Left ventricle myocardium inferior (tissue), 1 donor: ENCODE data around the gene TRIAP1. TPM values are rescaled to one million over a fixed set of nuclear protein-coding genes. Genes with fewer than 3 reads are reported as not detected.
"Not testable (repeated sequence)": the region's sequence is repeated elsewhere in the genome, so short reads cannot be mapped to it uniquely, and the experiment has no call there.

Experiments used
- DNase-seq: peaks from one replicate; pipeline ENCODE4 v3.0.0-alpha.2; 2020
- H3K27ac ChIP-seq: fragments of 200-600 bp; replicated peaks from 2 replicates; pipeline ENCODE4 v1.8.0; 2021
- H3K27me3 ChIP-seq: fragments of 200-600 bp; 2 replicates; pipeline ENCODE4 v1.8.0; 2021; ENCODE audit warnings: low read depth
- H3K36me3 ChIP-seq: fragments of 200-600 bp; 2 replicates; pipeline ENCODE4 v1.8.0; 2021
- H3K4me1 ChIP-seq: fragments of 200-600 bp; 2 replicates; pipeline ENCODE4 v1.8.0; 2021
- H3K4me3 ChIP-seq: fragments of 200-600 bp; 2 replicates; pipeline ENCODE4 v1.8.0; 2021; ENCODE audit warnings: mild to moderate bottlenecking, moderate library complexity
- H3K9me3 ChIP-seq: fragments of 200-600 bp; replicated peaks from 2 replicates; pipeline ENCODE4 v1.8.0; 2021
- intact Hi-C: fragments of 100-400 bp; cut with micrococcal nuclease; formaldehyde crosslinking; loops from one replicate; pipeline ENCODE4 v1.11.0; 2022
- total RNA-seq: library from RNA; stranded (reverse); fragmentation: NEBNext Ultra II Directional; extraction: Animal tissue kit (Norgen Biotek cat#: 25700); gene quantifications from one replicate; pipeline ENCODE4 v1.2.1, GENCODE V29; 2021
- TF ChIP-seq, protein P1 (sequence below): fragments of 200-600 bp; IDR thresholded peaks from 2 replicates; pipeline ENCODE4 v1.8.0; 2021; ENCODE audit warnings: antibody characterized with exemption, mild to moderate bottlenecking, borderline replicate concordance
- donor health status: DM: no; HTN: yes; CAD: no; lungs with severe emphysema.

Gene TRIAP1
- total RNA-seq, 1 donor from 2014 or later: 17.9 TPM

DNA sequence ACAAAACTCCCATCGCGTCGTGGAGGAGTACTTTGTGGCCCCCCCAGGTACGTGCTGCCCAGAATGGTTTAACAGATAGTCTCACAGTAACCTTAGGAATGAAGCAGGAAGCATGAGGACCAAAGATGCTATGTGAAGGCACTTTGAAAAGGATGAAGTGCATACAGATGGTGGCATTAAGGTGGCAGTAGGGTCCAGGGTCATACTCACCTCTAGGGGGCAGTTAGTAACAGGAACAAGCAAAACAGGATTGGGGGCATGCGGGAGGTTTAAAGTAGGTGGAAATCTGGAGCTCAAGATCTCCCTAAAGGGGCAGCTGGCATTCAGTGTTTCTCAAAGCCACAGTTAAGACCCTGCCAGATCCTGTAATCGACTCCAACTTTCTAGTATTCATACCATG is 10.9 kb upstream of the TRIAP1 start:
- no peak for DNase-seq
- TF ChIP-seq, protein P1, sequence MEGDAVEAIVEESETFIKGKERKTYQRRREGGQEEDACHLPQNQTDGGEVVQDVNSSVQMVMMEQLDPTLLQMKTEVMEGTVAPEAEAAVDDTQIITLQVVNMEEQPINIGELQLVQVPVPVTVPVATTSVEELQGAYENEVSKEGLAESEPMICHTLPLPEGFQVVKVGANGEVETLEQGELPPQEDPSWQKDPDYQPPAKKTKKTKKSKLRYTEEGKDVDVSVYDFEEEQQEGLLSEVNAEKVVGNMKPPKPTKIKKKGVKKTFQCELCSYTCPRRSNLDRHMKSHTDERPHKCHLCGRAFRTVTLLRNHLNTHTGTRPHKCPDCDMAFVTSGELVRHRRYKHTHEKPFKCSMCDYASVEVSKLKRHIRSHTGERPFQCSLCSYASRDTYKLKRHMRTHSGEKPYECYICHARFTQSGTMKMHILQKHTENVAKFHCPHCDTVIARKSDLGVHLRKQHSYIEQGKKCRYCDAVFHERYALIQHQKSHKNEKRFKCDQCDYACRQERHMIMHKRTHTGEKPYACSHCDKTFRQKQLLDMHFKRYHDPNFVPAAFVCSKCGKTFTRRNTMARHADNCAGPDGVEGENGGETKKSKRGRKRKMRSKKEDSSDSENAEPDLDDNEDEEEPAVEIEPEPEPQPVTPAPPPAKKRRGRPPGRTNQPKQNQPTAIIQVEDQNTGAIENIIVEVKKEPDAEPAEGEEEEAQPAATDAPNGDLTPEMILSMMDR: peak; percentile 20
- no peaks in the 10 kb centered on the region for H3K4me1 ChIP-seq
- H3K36me3 ChIP-seq: peaks cover 86% of the 10 kb centered on the region
- H3K27me3 ChIP-seq: no peaks in the 10 kb centered on the region
- no peak overlapping the region for H3K27ac ChIP-seq
- no peak overlapping the region for H3K4me3 ChIP-seq
- no peaks in the 10 kb centered on the region for H3K9me3 ChIP-seq
- intact Hi-C loops: no loop called here

DNA sequence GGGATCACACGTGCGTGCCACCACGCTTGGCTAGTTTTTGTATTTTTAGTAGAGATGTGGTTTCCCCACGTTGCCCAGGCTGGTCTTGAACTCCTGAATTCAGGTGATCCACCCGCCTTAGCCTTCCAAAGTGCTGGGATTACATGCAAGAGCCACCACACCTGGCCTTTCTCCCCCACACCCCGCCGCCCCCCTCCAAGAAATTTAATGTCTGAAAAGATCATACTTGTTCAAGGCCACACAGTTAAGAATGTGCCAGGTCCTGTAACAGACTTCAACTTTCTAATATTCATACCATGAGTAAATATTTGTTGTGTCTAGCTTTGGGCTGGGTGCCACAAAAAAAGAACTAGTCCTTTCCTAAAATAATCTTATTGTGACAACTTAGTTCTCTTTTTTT is 9.1 kb upstream of the TRIAP1 start:
- Histone ChIP-seq H3K4me3 (no peak overlapping the region), H3K9me3 (no peaks in the 10 kb centered on the region), H3K27me3 (no peaks in the 10 kb centered on the region), H3K4me1 (no peaks in the 10 kb centered on the region), H3K27ac (no peak overlapping the region), H3K36me3 (peaks cover 84% of the 10 kb centered on the region)
- TF ChIP-seq, protein P1: no peak
- no peak for DNase-seq
- intact Hi-C loops: no loop called here

DNA sequence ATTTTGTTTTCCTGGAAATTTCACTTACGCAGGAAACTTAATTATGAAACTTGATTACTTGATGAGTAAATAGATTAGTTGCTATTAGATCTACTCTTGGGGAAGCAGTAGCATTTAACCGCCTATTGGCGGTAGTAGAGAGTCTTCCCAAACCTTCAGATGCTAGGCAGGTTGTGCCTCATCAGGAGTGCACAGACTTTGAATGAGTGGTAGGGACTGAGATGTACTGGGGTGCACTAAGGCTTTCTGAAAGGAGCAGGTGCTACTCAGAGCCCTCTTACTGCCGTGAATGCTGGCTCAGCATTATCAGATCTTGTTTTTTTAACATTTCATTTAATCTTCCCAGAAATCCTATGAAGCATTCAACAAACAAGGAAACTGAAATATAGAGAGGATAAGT is 7.8 kb upstream of the TRIAP1 start:
- no peak for DNase-seq
- H3K4me1 ChIP-seq: peaks cover 4% of the 10 kb centered on the region
- TF ChIP-seq, protein P1: peak; percentile 59
- no peaks in the 10 kb centered on the region for H3K9me3 ChIP-seq
- intact Hi-C loops: no loop called here
- no peak overlapping the region for H3K27ac ChIP-seq
- no peak overlapping the region for H3K4me3 ChIP-seq
- no peaks in the 10 kb centered on the region for H3K27me3 ChIP-seq
- peaks cover 78% of the 10 kb centered on the region for H3K36me3 ChIP-seq

DNA sequence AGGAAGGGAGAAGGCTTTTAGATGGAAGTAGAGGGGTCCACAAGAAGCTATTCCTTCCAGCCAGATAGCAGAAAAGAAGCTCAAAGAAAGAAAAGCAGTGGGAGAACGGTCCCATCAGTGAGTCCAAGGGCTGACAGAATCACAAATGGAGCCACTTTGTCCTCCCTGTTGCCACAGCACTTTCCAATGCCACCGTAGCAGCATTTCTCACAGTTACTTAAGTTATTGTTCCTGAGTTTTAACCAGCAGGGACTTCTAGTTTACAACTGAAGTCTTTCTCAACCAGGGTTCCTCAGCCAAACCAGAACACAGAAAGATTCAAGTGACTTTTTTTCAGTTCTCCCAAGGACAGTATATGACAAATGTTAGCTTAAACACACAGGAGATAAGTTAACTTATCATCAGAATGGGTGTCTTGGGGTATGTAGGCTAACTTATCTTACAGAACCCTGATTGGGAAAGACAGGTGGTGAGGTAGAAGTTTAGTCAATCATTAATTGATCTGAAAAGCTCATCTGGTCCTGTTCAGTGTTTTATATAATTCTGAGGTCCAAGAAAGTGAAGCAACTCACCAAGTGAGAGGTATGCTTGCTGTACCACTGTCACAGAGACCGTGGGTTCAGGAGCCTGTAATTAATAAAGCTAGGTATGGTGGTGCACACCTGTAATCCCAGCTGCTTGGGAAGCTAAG is 7.0 kb upstream of the TRIAP1 start:
- Histone ChIP-seq H3K27me3 (no peaks in the 10 kb centered on the region), H3K4me1 (peaks cover 4% of the 10 kb centered on the region), H3K9me3 (no peaks in the 10 kb centered on the region), H3K4me3 (no peak overlapping the region), H3K27ac (no peak overlapping the region), H3K36me3 (peaks cover 71% of the 10 kb centered on the region)
- intact Hi-C loops: no loop called here
- DNase-seq: no peak
- TF ChIP-seq, protein P1: no peak

DNA sequence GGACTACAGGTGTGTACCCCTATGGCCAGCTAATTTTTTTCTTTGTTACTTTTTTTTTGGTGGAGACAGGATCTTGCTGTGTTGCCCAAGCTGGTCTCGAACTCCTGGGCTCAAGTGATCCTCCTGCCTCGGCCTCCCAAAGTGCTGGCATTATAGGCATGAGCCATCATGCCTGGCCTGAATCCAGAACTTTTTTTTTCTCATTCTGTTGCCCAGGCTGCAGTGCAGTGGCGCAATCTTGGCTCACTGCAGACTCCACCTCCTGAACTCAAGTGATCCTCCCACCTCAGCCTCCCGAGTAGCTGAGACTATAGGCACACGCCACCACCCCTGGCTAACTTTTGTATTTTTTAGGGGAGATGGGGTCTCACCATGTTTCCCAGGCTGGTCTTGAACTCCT is 6.3 kb upstream of the TRIAP1 start:
- H3K27me3 ChIP-seq, H3K4me1 ChIP-seq, intact Hi-C loops, H3K4me3 ChIP-seq, H3K9me3 ChIP-seq, DNase-seq, H3K27ac ChIP-seq: not testable (repeated sequence)
- peaks cover 64% of the 10 kb centered on the region for H3K36me3 ChIP-seq

DNA sequence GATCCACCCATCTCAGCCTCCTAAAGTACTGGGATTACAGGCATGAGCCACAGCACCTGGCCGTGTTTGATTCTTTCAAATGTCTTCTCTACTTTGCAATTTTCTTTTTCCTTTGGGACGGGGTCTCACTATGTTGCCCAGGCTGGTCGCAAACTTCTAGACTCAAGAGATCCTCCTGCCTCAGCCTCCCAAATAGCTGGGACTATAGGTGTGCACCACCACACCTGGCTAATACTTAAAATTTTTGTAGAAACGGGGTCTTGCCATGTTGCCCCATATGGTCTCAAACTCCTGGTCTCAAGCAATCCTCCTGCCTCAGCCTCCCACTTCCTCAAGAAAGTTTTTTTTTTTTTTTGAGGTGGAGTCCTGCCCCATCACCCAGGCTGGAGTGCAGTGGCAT is 1.8 kb upstream of the TRIAP1 start:
- TF ChIP-seq, protein P1: no peak
- Histone ChIP-seq H3K4me1 (peaks cover 38% of the 10 kb centered on the region), H3K9me3 (no peaks in the 10 kb centered on the region), H3K27me3 (no peaks in the 10 kb centered on the region), H3K4me3 (peak overlapping the region; percentile 87), H3K36me3 (peaks cover 50% of the 10 kb centered on the region), H3K27ac (no peak overlapping the region)
- no peak for DNase-seq
- intact Hi-C loops: no loop called here

DNA sequence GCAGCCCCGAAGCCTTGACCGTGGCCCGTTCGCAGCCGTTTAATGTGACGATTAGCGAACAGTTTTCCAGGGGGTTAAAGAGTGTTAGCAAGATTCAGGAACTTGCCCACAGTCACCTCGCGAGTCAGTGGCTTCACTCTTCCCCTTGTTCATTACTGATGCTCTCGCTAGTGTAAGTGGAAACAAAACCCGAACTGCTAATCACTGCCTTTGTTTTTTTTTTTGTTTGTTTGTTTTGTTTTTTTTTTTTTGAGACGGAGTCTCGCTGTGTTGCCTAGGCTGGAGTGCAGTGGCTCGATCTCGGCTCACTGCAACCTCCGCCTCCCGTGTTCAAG is 627 bp upstream of the TRIAP1 start:
- H3K9me3 ChIP-seq, DNase-seq, intact Hi-C loops, H3K27me3 ChIP-seq: not testable (repeated sequence)
- Histone ChIP-seq H3K27ac (peak overlapping the region; percentile 88), H3K36me3 (peaks cover 52% of the 10 kb centered on the region), H3K4me1 (peaks cover 42% of the 10 kb centered on the region), H3K4me3 (peak overlapping the region; percentile 87)
